Measurements from ENCODE around the gene PAM. TPM values are rescaled to one million over a fixed set of nuclear protein-coding genes. Genes with fewer than 3 reads are reported as not detected.

PAM gene
- polyA plus RNA-seq, 1 donor: 104 TPM

GRCh38 chr5:102863764-102864560 lies 108.9 kb downstream of the PAM start:
- no peak for DNase-seq

DNA sequence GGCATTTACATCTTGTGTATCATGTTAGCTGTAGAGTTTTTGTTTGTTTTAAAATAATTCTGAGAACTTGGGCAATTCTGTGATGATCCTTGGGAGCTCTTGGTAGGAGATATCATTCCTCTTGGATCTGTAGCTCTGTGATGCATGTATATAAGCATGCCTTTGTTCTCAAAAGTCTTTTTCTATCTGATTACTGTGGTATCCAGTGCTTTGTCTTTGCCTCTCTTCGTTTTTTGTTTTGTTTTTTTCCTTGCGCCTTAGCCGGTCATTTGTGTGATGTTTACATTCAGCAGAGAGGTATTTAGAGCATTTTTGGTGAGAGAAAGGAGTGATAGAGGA lies 110.0 kb downstream of the PAM start:
- DNase-seq: no peak

DNA sequence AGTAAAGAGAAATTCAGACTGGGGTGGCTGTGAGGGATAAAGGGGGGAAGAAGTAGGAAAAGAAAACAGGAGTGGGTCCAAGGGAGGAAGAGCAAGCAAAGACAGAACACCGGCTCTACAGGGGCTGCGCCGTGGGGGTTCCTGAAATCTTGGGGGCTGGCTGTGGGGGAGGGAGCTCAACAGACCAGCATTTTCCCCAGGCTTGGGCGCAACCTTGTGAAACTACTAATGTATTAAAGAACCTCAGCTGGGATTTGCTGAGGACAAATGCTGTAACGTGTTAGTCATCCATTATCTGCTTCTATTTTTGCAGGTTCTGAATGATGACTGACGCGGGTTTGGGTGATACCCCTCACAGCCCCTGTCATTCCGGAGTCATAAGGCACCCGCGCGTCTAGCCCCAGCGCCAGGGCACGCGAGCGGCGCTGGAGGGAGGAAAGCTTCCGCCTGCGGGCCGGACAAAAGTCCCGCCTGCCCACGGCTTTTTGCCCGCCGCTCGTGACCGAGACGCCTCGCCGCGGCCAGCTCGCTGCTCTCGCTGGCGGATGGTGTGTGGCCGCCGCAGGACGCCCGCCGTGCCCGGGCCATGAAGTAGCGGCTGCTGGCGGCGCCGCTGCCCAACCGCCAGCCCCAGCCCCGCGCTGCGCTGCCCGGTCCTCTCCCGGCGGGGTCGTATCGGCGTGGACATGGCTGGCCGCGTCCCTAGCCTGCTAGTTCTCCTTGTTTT lies 110.6 kb downstream of the PAM start:
- DNase-seq: peak; percentile 73

DNA sequence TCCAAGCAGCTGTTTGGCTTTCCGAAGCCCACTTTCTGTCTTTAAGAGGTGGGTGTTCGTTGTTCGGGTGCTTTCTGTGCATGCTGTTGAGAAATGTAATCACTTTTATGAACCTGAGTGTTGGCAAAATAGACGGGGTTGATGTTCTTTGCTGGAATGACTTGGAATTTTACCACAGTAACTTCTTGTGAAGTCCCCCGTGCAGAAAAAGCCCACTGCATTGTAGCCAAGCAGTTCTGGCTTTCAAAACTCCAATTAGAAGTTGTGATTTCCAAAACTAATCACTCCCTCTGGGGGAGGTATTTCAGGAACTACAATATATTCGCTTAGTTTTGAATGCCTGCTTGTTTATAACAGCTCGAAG lies 111.1 kb downstream of the PAM start:
- peak; percentile 66 for DNase-seq

DNA sequence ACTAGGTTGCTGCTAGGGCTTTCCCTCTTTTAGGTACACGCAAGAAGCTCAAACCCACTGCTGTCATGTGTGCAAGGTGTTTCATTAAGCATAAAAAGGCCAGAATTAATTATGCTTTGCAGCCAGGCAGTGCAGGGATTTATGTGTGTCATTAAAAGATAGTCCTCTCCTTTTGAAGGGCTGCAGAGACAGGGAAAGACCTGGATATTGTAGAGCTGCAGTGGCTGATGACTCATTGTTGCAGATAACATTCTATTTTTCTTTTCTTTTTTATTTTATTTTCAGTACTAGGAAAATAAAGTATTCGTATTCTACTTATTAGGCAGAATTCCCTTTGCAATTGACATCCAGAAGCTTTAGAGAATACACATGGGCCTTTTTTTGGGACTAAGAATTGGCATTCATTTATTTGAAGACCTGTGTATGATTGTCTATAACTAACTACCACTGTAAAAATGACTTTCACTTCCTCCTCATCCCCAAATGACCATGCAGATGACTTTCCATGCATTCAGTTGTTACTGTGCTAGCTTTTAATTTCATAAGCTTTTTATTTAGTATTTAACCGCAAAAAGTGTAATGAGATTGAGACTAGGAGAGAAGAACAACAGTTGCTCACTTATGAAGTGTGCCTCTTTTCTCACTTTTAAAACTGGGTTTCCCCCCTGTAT lies 113.0 kb downstream of the PAM start:
- DNase-seq: no peak

DNA sequence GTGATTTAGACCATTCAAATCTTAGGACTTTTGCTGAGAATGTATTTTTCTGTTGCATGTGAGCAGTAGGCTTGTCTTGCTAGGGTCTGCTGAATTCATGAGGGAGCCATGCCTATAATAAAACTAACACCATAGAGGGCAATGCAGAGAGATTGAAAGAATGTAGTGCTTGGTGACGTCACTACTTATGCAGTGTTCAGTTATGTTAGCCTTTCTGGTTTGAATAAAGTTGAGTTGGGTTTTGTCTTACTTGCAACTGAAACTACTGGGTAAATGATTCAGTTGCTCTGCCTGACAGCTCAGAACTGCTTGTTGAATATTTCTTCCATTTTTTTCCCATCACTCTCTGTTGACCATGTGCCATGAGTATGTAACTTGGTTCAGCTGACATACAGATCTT lies 114.1 kb downstream of the PAM start:
- DNase-seq: no peak

DNA sequence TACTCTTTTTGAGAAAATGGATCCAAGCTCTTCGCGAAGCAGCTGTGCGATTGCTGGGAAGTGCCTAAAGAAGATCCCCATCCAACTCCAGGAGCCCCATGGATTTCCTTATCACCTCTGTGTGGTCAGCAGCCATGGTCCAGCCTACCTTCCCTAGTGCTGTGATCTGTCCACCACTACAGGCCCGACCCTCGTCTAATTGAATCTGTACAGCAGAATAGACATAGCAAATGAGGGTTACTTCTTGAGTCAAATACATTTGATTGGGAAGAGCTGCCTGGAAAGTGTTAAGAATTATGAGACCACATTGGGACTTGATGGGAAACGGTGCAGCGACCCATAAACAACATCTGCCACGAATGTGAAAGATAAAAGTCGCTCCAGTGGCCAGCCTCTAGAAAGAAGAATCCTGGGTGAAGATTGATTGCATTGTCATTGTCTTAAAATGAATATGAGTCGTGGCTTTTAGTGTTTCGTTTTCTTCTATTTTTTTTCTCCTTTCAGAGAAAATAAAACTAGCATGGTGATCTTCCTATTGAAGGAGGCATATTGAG lies 118.4 kb downstream of the PAM start:
- DNase-seq: no peak

- no peak for DNase-seq
These were observed 118.9 kb downstream of the PAM start for GRCh38 chr5:102874054-102874453.

- DNase-seq: no peak
These were observed 120.6 kb downstream of the PAM start for GRCh38 chr5:102875721-102876123.

- no peak for DNase-seq
These were observed 121.5 kb downstream of the PAM start for GRCh38 chr5:102876610-102877009.

GRCh38 chr5:102879741-102880140 lies 124.6 kb downstream of the PAM start:
- no peak for DNase-seq

- no peak for DNase-seq
These were observed 131.5 kb downstream of the PAM start for GRCh38 chr5:102886586-102886985.

- no peak for DNase-seq
These were observed 133.4 kb downstream of the PAM start for GRCh38 chr5:102888483-102888882.

DNA sequence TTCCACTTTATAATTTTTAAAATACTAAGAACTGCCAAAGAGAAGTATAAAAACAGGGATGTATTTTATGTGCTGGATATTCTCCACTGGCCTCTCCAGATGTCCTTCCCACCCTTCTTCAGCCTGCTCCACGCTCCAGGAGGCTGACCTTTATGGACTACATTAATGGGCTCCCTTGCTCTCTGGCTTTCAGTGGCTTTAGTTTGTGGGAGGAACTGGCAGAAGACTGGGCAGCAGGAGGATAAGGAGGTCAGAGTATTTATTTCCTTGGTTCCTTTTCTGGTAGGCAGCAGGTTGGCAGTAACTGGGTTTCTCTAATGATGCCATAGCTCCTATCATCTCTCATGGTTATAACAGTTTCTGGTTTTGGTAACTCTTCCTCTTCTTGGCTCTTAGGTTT lies 133.9 kb downstream of the PAM start:
- DNase-seq: no peak

DNA sequence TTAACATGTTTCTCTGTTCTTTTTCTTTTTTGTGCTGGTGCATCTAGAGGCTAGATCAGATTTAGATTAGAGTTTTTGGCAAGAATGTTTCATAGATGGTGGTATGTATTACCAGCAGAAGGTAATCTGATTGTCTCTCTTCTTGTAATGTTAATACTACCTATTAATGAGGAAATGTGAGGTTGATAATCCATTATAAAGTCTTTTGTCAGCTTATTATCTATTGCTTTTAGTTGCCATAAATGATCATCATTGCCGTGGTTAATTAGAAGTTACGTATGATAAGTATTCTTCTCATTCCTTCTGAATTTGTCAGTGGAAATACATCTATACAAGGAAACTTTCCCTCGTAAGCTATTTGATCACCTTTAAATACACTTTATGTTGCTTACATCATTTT lies 135.0 kb downstream of the PAM start:
- no peak for DNase-seq

DNA sequence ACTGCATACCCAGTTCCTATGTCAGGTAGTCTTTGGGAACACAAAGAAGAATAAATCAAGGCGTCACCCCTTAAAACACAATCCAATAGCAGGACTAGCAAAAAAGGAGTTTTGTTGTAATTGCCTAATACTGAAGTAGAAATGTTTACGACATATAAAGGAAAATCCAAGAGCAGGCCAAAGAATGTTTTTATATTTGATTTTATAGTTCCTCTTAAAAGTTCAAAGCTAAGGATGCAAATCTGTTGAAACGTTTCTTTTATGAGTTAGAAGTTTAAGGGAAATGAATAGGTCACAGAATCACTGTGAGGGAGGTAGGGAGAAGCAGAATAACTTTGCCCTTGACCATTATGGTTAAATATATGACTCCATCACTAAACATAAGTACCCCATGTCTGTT lies 136.1 kb downstream of the PAM start:
- DNase-seq: no peak

- no peak for DNase-seq
These were observed 138.8 kb downstream of the PAM start for GRCh38 chr5:102893942-102894341.

GRCh38 chr5:102895234-102895633 lies 140.1 kb downstream of the PAM start:
- no peak for DNase-seq

GRCh38 chr5:102895976-102896375 lies 140.9 kb downstream of the PAM start:
- no peak for DNase-seq

DNA sequence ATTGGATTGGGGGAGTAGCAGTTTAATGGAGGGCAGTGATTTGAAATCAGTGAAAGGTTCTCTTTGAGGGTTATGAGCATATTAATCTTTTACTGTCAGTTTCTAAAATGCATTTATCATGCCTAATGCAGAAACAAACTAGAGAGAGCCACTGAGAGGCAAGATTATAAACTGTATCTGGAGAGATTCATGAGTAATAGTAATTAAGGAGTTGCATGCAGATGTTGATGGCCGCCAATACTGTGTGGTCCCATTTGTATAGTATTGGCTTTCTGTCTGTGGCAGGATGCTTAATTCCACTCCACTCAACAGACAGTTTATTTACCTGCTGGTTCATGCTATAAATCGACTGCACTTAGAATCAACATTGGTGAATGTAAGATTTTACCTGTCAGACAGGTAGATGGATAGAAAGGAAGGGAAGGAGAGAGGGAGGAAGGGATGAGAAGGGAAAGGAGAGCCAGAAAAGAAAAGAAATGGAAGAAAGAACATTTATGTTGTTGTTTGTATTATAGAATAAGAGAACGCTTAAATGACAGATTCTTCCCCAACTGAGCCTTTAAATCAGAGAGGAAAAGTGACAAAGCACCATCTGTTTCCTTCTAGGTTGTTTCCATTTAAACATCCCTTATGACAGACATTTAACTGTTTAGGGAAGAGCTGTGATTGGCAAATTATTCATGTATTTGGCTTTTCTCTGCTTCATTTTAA lies 146.5 kb downstream of the PAM start:
- no peak for DNase-seq

GRCh38 chr5:102902135-102902448 lies 147.0 kb downstream of the PAM start:
- DNase-seq: no peak

DNA sequence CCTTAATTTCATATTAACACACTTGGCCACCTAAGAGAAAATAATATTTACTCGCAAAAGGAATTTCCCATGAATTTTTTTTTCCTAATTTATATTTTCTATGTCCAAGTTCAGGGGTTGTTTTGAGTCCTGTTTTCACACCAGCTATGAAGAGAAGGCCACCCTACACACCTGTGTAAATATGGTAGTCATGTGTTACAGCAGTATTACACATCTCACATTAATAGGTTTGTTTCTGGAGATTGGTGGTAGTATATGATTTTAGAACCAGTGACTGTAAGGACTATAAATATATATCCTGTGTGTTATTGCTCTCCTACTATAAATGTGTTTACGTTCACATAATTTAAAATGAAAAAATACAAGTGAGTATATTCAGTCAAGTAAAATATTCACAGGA lies 147.5 kb downstream of the PAM start:
- DNase-seq: no peak
